ENCODE results near the gene SEMA6B.

The SEMA6B gene

DNA sequence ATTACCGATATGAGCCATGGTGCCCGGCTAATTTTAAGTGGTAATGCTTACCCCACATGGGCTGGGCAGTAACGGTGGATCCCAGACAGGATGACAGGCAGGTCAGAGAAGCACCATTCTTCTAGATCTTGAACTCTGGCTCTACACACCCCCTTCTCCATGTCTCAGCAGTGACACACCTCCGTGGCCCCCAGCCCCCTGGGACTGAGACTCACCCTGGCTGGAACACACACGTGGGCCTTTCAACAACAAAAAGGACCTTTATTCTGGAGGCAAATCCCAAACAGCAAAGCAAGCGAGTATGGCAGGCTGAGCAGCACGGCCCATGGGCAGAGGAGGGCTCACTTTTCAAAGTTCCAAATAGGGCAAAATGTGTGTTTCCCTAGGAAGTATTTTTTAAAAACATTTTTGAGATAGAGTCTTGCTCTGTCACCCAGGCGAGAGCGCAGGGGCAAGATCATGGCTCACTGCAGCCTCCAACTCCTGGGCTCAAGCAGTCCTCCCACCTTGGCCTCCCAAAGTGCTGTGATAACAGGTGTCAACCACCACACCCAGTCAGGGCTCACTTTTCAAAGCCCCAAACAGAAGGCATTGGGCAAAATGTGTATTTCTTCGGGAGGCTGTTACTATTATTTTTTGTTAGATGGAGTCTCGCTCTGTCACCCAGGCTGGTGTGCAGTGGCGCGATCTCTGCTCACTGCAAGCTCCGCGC lies 37.0 kb downstream of the SEMA6B start:
- DNase-seq: no peak

GRCh38 chr19:4521888-4522242 lies 37.6 kb downstream of the SEMA6B start:
- DNase-seq: no peak

GRCh38 chr19:4521170-4521887 lies 38.2 kb downstream of the SEMA6B start:
- DNase-seq: no peak

- DNase-seq: no peak
Measured at GRCh38 chr19:4519521-4520277, 39.8 kb downstream of the SEMA6B start.

GRCh38 chr19:4519172-4519496 lies 40.4 kb downstream of the SEMA6B start:
- no peak for DNase-seq

- no peak for DNase-seq
Measured at GRCh38 chr19:4518345-4519171, 40.9 kb downstream of the SEMA6B start, which contains the start of gene PLIN4. Gene PLIN4 (minus strand): TSS chr19:4518486. CDS start chr19:4518272, 214 bp downstream.

GRCh38 chr19:4517451-4518057 lies 41.9 kb downstream of the SEMA6B start:
- DNase-seq: no peak

GRCh38 chr19:4516939-4517300 lies 42.6 kb downstream of the SEMA6B start:
- no peak for DNase-seq

GRCh38 chr19:4516199-4516938 lies 43.1 kb downstream of the SEMA6B start:
- no peak for DNase-seq

DNA sequence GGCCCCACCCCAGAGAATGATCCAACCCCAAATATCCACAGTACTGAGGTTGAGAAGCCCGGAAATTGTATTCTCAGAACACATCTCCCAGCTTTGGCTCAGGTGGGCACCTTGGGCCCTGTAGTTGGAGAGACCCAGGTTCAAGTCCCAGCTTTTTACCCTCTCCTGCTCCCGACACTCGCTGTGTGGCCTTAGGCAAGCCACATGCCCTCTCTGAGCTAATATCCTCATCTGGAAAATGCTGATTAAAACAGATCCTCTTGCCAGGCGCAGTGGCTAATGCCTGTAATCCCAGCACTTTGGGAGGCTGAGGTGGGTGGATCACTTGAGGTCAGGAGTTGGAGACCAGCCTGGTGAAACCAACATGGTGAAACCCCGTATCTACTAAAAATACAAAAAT lies 43.8 kb downstream of the SEMA6B start:
- no peak for DNase-seq

- DNase-seq: no peak
Measured at GRCh38 chr19:4513248-4513647, 46.2 kb downstream of the SEMA6B start.

DNA sequence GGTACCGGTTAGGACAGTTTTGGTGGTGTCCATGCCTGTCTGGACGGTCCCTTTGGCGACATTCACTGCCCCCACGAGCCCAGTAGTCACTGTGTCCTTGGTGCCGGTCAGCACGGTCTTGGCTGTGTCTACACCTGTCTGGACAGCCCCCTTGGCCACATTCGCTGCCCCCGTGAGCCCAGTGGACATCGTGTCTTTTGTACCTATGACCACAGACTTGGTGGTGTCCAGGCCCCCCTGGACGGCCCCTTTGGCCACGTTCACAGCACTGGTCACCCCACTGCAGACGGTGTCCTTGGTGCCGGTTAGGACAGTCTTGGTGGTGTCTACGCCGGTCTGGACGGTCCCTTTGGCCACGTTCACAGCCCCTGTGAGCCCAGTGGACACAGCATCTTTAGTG lies 47.4 kb downstream of the SEMA6B start:
- DNase-seq: no peak

- no peak for DNase-seq
Measured at GRCh38 chr19:4511300-4512054, 48.0 kb downstream of the SEMA6B start.

GRCh38 chr19:4510435-4511255 lies 48.8 kb downstream of the SEMA6B start:
- DNase-seq: no peak

GRCh38 chr19:4508698-4509097 lies 50.8 kb downstream of the SEMA6B start:
- no peak for DNase-seq

DNA sequence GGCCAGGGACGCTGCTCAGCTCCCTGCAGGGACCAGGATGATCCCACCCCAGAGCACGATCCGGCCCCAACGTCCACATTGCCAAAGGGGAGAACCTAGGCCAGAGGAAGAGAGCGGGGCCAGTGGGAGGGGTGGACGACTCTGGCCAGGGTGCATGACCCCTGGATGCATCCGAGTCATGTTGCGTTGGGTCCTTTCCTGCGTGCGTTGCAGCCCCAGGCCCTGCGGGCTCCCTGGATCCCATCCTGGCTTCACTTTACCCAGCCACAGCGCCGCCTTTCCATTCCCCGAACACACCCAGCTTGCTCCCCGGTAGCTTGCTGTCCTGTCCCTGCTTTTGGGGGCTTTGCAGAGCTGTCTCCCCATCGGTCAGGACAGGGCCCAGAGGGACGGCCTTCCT lies 51.7 kb downstream of the SEMA6B start:
- DNase-seq: no peak

GRCh38 chr19:4507150-4507452 lies 52.4 kb downstream of the SEMA6B start:
- DNase-seq: no peak

DNA sequence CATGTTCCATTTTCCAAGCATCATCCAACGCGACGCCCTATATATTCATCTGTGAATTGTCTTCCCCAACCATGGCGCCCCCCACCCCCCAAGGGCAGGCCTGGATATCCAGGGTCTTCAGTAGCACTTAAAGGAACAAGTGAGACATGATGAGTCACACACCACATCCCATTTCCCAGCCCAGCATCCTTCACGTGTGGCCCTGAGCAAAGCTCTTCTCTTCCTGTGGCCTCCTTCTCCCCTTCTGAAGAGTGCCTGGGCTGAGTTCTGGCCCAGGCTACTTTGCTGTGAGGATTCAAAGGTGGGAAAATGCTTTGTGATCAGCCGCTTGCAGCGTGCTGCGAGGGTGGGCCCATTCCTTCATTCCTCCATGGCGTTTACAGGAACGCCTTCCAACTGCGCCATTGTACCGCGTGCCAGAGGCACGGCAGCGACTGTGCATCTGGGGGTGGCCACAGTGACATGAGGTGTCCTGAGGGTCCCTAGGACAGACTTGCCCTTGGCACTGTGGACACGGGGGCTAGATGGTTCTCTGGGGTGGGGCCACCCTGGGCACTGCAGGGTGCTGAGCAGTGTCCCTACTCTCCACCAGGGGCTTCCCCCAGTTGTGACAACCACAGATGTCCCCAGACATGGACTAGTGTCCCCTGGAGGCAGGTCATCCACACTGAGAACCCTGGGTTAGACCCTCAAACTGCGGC lies 52.9 kb downstream of the SEMA6B start:
- no peak for DNase-seq

- no peak for DNase-seq
Measured at GRCh38 chr19:4505570-4506448, 53.7 kb downstream of the SEMA6B start.
